Body of pancreas (tissue), 4 donors: Measurements from ENCODE around the gene LAMA5. TPM values are rescaled to one million over a fixed set of nuclear protein-coding genes. Genes with fewer than 3 reads are reported as not detected.

Source experiments
- ATAC-seq: fragments of 150-250 bp; one replicate; pipeline ENCODE4 v1.9.1; 2016
- DNase-seq, 4 donors: peaks; one replicate each; pipeline ENCODE4 v3.0.0-alpha.2; 2019
- H3K27ac ChIP-seq, 4 donors: fragments of 200-600 bp; sonication (generic); 1 replicate in 3 of 4; 2 replicates in 1 of 4; pipeline versions ENCODE4 v1.5.1 to v1.6.1; 2016 to 2019; ENCODE audit warnings: mild to moderate bottlenecking in 1 of 4, mixed read lengths in 1 of 4, moderate library complexity in 1 of 4
- H3K27me3 ChIP-seq, 2 donors: fragments of 200-600 bp; sonication (generic); one replicate each; pipeline ENCODE4 v1.6.0; 2016; ENCODE audit warnings: mild to moderate bottlenecking in 1 of 2
- H3K36me3 ChIP-seq, 2 donors: fragments of 200-600 bp; sonication (generic); replicated peaks in 1 of 2; 2 replicates each; pipeline ENCODE4 v1.5.1; 2016; ENCODE audit warnings: low read depth in 2 of 2; ENCODE audit not compliant: insufficient read depth in 1 of 2
- H3K4me1 ChIP-seq: fragments of 200-600 bp; sonication (generic); one replicate; pipeline ENCODE4 v1.6.0; 2016
- H3K4me3 ChIP-seq, 2 donors: fragments of 200-600 bp; sonication (generic); 1 replicate in 1 of 2; 2 replicates in 1 of 2; pipeline ENCODE4 v1.5.1; 2016 to 2019
- H3K9me3 ChIP-seq, 3 donors: fragments of 200-600 bp; sonication (generic); 1 replicate in 2 of 3; 2 replicates in 1 of 3; pipeline ENCODE4 v1.5.1; 2016
- CTCF ChIP-seq, 7 experiments: fragments of 450-650 bp in 4 of 7; fragments of 200-600 bp in 3 of 7; sonication (generic) in 3 of 7; IDR thresholded peaks; one replicate each; pipeline ENCODE4 v1.5.1; 2016 to 2019; ENCODE audit warnings: antibody characterized with exemption in 7 of 7
- POLR2A ChIP-seq, 3 donors: fragments of 450-650 bp; IDR thresholded peaks; one replicate each; pipeline ENCODE4 v1.6.1; 2016; ENCODE audit warnings: antibody characterized with exemption in 3 of 3, mild to moderate bottlenecking in 2 of 3
- WGBS, 2 donors: methylation state at CpG; one replicate each; pipeline ENCODE4 v1.1.5; 2017; 5-methylcytosine and 5-hydroxymethylcytosine counted together
- intact Hi-C: fragments of 100-400 bp; cut with DNase I; formaldehyde crosslinking; loops from one replicate; pipeline ENCODE4 v1.15.1; 2023
- total RNA-seq, 2 donors: library from RNA; depleted of rRNA; stranded (reverse); fragments of >200 nt; gene quantifications; one replicate each; pipeline ENCODE4 v1.1.0, GENCODE V29; 2016

Gene LAMA5
- total RNA-seq, 2 donors from 2014 or later: 115 to 185 TPM

- Histone ChIP-seq H3K4me1 (no peaks in the 10 kb centered on the region), H3K27me3 (no peaks in the 10 kb centered on the region), H3K4me3 (no peak overlapping the region), H3K36me3 (peaks cover 0 to 18% of the 10 kb centered on the region in 2 donors), H3K9me3 (no peaks in the 10 kb centered on the region), H3K27ac (no peak overlapping the region)
- ATAC-seq (no peak), DNase-seq (no peak)
- TF ChIP-seq POLR2A (IDR thresholded peaks at IDR 0.05) (no peak), CTCF (IDR thresholded peaks at IDR 0.05) (no peak)
- intact Hi-C loops: no loop called here
- 95% methylated on average over 46 to 51 of the region's 53 CpGs for WGBS, 2 donors
Observed at GRCh38 chr20:62336775-62337557, 30.1 kb downstream of the LAMA5 start.

- no peak for TF ChIP-seq CTCF (IDR thresholded peaks at IDR 0.05)
- no peak for TF ChIP-seq POLR2A (IDR thresholded peaks at IDR 0.05)
- DNase-seq (no peak), ATAC-seq (no peak)
- peaks cover 0 to 23% of the 10 kb centered on the region in 2 donors for H3K36me3 ChIP-seq
- no peaks in the 10 kb centered on the region for H3K4me1 ChIP-seq
- 77 to 97% methylated on average over 5 to 9 of the region's 11 CpGs for WGBS, 2 donors
- H3K27ac ChIP-seq: no peak overlapping the region
- H3K4me3 ChIP-seq: no peak overlapping the region
- no peaks in the 10 kb centered on the region for H3K27me3 ChIP-seq
- intact Hi-C loops: no loop called here
- no peaks in the 10 kb centered on the region for H3K9me3 ChIP-seq
Observed at GRCh38 chr20:62336329-62336728, 30.8 kb downstream of the LAMA5 start.

GRCh38 chr20:62335532-62335931 is 31.6 kb downstream of the LAMA5 start:
- Histone ChIP-seq H3K9me3 (no peaks in the 10 kb centered on the region), H3K27ac (no peak overlapping the region), H3K4me1 (no peaks in the 10 kb centered on the region), H3K27me3 (no peaks in the 10 kb centered on the region), H3K36me3 (peaks cover 0 to 25% of the 10 kb centered on the region in 2 donors), H3K4me3 (no peak overlapping the region)
- TF ChIP-seq POLR2A (IDR thresholded peaks at IDR 0.05): no peak
- 79 to 82% methylated on average over 6 of the region's 6 CpGs for WGBS, 2 donors
- intact Hi-C loops: no loop called here
- DNase-seq: no peak
- ATAC-seq: no peak

- Histone ChIP-seq H3K36me3 (peaks cover 0 to 30% of the 10 kb centered on the region in 2 donors), H3K4me1 (no peaks in the 10 kb centered on the region), H3K27ac (no peak overlapping the region), H3K9me3 (no peaks in the 10 kb centered on the region), H3K27me3 (no peaks in the 10 kb centered on the region), H3K4me3 (no peak overlapping the region)
- WGBS, 2 donors: 90% methylated on average over 11 of the region's 13 CpGs; no CpG with 5 or more reads in 1 of the 2 donors
- intact Hi-C loops: no loop called here
- ATAC-seq (no peak), DNase-seq (no peak)
- TF ChIP-seq POLR2A (IDR thresholded peaks at IDR 0.05) (no peak), CTCF (IDR thresholded peaks at IDR 0.05) (no peak)
Observed at GRCh38 chr20:62334881-62335280, 32.2 kb downstream of the LAMA5 start.

DNA sequence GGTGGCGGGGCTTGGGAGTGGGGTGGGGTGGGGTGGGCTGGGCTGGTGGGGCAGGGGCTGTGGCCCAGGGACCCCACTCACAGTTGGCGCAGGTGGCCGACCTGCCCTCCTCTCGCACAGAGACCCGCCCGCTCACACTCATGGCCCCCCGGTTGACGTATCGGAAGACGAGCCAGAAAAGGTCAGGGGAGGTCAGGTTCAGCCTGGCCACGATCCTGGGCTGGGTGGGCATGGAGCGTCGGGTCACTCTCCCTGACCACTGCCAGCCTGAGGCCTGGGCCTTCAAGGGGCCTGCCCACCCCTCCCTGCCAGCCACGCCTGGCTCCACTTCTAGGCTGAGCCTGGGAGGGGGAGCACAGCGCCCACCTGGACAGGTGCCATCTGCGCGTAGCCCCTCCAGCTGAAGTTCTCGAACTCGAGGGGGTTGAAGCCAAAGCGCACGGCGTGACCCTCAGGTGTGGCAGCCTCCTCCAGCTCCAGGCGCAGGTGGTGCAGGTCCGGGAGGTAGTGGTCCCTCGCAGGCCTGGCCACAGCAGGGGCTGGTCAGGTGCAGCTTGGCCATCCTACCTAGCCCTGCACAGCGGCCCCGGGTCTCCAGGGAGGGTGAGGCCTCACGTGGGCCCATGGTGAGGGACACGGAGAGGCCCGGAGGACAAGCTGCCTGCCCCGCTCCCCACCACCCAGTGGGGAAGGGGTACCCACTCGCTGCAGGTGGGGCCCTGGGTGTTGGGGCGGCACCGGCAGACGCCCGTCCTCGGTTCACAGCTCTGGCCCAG is 33.1 kb downstream of the LAMA5 start:
- H3K36me3 ChIP-seq: peaks cover 0 to 30% of the 10 kb centered on the region in 2 donors
- no peaks in the 10 kb centered on the region for H3K9me3 ChIP-seq
- 80 to 86% methylated on average over 18 to 21 of the region's 37 CpGs for WGBS, 2 donors
- no peaks in the 10 kb centered on the region for H3K27me3 ChIP-seq
- ATAC-seq (no peak), DNase-seq (no peak)
- intact Hi-C loops: no loop called here
- TF ChIP-seq POLR2A (IDR thresholded peaks at IDR 0.05) (no peak), CTCF (IDR thresholded peaks at IDR 0.05) (no peak)
- no peak overlapping the region for H3K27ac ChIP-seq
- no peak overlapping the region for H3K4me3 ChIP-seq
- H3K4me1 ChIP-seq: no peaks in the 10 kb centered on the region
